GM19025 (cell line): ENCODE data around the gene LASP1.

Source experiments
- ATAC-seq: cut with Tn5 transposase; IDR thresholded peaks from one replicate; pipeline ENCODE4 v1.9.1; 2021; ENCODE audit warnings: mild to moderate bottlenecking, low read depth, moderate library complexity; ENCODE audit not compliant: unreplicated experiment

The LASP1 gene

GRCh38 chr17:38868817-38869525 lies 887 bp upstream of the LASP1 start:
- ATAC-seq: peak; percentile 24

DNA sequence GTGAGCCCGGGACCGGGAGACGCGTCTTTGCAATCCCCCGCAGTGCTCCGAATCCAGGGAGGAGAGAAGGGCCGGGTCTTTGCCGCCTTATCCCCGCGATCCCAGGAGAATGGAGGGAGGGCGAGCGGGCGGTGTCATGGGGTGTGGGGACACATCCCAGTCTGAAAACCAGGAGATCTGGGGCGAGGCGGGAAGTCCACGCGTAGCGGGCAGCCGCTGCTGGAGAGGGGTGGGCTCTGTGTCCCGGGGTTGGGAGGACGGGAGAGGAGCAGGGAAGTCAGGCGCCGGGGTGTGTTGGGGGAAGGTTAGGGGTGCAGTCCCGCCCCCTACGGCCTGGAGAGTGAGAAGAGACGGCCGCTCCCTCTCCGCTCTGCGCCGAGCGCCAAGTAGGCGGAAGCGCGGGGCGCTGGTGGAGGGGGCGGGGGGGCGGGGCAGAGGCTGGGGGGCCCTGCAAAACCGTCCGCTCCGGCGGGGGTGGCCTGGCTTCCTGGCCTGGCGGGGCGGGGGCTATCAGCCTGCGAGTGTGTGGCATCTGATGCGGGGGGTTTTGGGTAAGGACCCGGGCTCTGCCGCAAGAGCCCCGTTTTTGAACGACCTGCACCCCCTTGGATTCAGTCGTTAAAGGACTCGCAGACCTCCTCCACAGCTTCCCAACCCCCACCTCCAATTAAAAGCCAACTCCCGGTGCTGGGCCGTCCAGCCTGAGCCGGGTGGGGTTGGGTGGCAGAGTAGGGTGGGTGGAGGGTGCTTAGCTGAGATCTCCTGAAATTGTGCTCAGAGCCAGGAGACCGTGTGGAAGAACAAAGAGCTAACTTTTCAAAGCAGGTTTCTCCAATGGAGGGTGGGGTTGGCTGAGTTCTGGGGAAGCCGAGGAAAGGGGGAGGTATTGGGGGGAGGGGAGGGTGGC lies 654 bp downstream of the LASP1 start:
- no peak for ATAC-seq

DNA sequence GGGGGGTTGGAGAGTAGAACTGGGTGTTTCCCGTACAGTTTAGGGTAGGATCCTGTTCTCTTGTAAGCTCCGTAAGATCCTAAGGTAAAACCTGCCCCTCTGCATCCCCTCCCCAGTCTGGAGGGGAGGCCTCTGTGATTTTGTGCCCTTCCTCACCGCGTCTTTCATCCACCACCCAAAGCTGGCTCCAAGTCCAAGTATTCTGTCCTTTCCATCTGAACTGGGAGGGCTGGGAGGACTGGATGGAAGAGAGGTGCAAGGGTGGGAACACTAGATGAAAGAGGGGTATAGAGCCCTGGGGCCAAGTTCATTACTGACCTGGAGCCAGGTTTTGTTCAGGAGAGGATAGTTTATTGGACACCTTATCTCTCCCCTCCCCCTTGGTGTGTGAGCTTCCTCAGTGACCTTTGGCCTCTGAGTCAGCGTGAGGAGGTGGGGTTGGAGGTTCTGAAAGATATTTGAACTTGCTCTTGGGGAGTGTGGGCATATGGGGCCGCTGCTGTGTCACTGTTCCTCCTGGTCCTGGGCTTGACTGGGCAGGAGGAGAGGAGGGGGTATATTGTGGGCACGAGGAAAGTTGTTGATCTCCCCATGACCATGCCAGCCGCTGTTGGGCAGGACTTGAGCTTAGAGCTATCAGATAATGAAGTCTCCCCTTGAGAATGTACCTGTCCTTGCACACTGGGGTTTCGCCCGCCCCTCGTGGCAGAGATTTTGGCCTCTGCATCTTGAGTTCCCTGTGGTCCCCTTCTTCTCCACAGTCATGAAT lies 1.6 kb downstream of the LASP1 start:
- ATAC-seq: no peak

DNA sequence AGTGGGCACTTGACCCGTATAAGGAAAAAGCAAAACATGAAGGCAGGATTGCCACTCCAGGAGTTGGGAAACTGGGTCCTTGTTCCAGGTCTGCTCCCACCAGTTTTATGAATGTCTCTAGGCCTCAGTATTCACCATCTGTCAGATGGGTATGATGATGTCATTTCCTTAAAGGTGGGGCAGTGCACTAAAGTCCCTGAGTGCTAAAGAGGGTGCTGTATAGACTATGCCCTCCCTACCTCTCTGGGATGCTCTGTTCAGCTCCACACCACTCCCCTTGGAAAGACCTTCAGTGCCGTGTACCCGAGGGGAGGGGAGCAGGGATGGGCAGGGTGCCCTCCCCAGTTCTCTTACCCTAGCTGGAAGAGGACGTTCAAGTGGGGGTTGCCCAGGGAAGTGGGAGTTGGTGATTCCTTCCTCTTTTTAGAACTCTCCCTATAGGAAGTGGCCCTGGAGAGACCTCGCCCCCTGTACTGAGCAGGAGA lies 2.2 kb downstream of the LASP1 start:
- ATAC-seq: no peak

DNA sequence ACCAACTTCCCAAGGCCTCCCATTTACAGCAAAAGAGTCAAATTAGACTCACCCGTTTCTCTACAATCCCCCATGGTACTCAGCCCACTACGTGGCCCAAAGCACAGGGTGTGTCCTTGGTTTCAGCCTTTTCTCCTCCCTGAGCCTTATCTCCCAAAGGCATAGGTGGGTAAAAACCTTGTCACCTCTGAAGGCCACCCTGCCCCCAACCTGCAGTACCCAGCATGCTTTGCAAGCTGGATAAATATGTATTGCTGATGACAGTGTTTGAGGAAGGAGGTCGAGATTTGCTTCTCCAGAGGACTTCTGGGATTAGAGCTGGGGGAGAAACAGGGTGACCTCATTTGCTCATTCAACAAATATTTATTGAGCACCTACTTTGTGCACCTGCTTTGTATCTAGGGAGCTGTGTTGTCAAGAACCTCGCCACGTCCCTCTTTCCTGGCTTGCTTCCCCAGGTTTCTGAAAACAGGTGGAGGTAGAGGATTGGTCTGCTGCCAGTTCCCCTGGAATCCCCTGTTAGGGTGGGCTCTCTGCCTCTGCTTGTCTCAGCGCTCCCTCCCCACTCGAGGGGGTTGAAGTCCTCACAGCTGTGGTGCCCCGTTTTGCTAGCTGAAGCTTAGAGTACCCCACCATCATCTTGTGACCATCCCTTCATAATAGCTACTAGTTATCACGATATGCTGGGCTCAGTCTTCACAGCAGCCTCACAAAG lies 3.0 kb downstream of the LASP1 start:
- ATAC-seq: no peak

DNA sequence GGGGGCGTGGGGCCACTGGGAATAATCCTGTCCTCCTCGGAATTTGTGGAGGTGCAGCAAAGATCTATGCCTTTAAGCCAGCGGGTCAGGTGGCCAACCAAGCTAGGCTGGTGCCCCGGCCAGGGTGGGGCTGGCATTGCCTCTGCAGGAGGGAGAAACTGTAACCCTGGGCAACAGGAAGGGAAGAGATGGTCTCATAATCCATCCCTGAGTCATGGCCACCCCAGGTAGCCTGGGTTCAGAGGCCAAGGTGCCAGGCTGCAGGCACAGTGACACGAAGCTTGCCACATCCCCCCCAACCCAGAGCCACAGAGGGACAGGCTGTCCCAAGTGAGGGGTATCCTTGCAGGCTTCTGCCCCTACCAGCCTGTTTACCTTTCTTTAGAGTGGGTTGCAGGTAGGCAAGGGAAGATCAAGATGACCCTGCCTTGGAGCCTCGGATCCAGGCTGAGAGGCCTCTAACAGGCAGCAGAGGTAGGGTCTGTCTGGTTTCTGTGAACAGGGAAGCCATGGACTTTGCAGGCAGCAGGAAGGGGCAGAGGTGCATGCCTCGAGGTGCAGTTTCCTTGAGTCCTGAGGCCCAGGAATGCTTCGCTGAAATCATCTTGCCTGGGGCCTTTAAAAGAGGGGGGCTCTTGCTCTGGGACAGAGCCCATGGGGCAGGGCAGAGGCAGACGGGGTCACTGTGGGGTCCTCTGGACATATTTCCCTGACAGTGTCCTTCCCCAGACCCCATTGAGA lies 4.0 kb downstream of the LASP1 start:
- ATAC-seq: no peak

DNA sequence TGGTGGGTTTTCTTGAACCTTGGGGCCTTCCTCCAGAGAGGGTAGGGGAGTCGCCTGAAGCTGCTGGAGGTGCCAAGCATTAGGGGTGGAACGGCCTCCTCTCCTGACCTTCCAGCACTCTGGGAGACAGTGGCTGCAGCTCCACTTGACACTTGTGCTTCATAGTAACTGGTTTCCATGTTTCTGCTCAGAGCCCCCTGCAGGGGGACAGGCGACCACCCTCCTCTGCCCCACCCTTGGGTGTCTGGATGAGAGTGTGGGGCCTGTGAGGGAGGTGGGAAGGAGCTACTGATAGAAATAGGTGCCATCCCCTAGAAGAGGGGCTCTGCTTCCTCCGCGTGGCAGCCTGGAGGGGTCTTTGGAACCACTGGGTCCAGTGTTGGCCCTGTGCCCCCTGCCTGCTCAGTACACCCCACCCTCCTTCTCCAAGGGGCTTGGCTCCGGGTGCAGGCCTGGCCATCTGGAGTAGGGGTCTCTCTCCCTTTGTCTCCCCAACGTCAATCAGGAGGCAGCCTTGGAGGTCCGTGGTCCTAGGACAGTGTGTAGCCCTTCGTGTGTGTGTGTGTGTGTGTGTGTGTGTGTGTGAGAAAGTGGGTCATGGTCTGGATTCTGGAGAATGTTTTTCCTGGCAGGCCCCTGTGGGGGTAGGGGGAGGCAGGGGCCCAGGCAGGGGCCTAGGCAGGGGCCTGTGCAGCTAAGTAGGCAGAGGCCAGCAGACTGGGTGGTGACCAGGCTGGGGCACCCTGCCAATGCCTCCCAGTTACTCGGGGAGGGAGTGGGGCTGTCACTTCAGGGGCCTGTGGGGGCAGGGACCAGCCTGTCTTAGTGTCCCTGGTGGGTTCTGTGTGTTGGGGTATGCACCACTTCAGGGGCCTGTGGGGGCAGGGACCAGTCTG lies 4.9 kb downstream of the LASP1 start:
- ATAC-seq: no peak

- no peak for ATAC-seq
Measured at GRCh38 chr17:38875477-38876075, 5.7 kb downstream of the LASP1 start.

GRCh38 chr17:38877130-38877851 lies 7.4 kb downstream of the LASP1 start:
- ATAC-seq: no peak

DNA sequence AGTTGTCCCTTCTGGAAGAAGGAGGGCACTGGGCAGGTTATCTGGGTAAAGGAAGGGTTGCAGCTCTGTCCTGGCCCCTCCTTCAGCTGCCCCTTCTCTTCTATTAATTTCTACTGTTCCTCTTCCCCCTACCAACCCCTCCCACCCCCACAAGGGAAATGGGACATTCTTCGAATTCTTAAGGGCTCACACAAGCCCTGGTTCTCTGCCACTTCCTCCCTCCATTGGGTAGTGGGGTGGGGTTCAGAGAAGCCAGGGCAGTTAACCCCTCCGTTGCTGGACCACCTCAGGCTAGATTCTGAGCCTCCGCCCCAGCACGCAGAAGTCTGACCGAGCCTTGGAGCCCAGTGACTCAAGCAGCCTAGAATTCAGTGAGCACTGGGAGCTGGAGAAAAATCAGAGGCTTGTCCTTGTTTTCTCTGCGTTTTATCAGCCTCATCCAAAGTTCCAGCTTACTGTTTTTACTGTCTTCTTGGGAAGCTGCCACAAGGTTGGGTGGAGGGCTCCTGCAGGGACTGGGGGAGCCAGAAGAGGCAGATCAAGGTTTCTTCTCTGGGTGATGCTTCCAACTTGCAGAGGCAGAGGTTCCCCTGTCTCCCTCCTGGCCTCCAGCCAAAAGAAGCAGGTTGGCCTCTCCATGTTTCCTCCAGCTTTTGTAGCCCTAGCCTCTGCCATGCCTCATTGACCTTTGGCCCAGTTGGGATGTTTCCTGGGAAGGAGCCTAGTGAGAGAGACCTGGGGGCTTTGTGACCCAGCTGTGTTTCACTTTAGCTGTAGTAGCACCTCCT lies 10.2 kb downstream of the LASP1 start:
- ATAC-seq: no peak

DNA sequence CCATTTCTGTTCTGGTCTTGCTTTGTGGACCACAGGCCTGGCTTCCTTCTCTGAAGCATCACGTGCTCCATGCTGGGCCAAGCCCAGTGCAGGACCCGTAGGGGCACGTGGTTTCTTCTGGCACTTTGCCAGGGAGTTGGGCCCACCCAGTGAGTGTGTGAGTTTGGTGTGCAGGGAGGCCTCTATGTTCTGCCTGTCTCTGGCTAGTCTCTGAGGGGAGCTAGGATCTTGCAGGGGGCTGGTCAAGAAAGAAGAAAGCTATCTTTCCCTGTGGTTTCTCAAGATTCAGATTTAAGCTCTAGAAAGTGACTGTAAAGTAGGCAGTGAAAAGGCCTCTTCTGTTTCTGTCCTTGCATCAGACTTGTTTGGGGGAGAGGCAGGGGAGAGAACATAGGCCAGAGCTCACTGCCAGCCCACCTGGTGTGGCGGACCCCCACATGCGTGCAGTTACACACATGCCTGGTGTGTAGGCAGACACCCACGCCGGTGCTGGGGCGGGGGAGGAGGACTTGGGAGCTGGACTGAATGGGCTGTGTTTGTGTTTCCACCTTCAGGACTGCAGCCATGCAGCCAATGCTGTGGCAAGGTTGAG lies 11.8 kb downstream of the LASP1 start:
- no peak for ATAC-seq

DNA sequence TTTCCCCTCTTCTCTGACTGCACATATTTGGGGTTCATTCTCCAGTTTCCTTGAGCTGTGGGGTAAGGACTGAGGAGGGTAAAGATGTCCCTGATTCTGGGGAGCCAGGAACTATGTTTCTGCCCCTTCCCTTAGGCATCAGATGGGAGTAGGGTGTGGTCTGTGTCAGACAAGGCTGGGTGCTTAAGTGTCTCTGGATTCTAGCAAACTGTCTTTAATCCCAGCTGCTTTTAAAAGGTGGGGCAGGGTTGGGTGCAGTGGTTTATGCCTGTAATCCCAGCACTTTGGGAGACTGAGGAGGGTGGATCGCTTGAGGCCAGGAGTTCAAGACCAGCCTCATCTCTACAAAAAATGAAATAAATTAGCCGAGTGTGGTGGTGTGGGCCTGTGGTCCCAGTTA lies 13.0 kb downstream of the LASP1 start:
- ATAC-seq: no peak

DNA sequence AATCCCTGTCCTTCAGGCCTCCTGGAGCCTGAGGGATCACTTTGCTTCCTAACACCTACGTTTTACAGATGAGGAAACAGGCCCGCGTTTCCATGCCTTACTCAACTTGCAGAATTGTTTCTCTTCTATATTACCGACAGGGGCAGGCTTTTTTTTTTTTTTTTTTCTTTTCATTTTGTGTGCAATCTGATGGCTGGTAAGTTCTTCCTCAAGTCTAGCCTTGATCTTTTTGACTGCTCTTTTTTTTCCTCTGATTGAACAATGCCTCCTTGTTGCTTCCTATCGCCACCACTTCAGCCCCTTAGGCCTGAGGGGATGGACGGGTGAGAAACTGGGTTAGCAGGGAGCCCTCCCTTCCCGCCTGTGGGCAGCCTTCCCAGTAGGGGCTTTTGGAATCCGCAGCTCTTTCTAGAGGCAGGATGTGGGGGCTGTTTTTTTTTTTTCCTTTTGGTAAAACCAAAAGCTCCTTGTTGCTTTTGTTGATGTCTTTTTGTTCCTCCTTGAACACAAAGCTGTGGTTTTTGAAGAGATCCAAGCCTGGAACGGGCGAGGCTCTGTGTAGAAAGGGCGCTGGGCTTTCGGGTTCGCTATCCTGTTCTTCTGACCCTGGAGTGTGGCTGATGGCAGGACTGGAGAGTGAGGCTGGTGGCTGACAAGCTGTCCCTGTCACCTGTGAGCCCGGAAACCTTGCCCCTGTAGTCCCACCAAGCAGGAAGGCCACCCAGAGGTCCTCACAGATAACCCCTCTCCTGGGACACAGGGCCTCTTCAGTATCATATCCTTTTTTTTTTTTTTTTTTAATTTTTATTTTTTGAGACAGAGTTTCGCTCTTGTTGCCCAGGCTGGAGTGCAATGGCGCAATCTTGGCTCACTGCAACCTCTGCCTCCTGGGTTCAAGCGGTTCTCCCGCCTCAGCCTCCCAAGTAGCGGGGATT lies 14.0 kb downstream of the LASP1 start:
- ATAC-seq: no peak

DNA sequence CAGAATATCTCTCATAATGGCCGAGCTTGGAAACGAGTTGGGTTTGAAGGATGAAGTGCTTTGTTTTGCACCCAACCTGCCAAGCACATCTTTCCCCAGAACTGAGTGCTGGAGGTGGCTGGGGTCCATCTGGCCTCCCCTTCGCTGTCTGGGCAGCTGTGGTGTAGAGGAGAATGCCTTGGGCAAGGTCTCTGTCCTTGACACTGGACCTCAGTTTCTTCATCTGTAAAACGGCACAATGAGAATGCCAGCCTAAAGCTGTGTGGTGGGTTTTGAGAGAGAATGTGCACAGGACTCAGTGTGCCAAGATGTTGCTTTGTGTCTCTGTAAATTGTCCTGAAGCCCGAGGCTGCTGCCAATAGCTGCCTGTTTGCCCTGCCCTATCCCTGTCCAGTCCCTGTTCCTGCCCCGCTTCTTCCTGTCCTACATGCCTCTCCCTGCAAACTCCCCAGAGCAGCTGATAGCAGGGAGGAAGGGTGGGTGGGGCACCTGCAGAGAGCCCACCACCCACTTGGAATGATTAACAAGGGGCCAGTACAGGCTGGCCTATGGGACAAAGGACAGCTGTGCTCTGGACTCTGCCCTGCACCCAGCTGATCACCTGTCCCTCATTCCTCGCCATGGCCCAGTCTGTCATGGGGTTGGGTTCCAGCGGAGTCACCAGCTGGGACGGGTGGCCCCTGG lies 15.3 kb downstream of the LASP1 start:
- no peak for ATAC-seq
